ENCODE data around the gene MAP1LC3B2.

MAP1LC3B2 gene

GRCh38 chr12:116620124-116620491 is 60.9 kb downstream of the MAP1LC3B2 start:
- Histone ChIP-seq H3K27ac (no peak overlapping the region), H3K27me3 (replicated peaks) (no peaks in the 10 kb centered on the region), H3K36me3 (replicated peaks) (no peaks in the 10 kb centered on the region), H3K4me3 (ENCODE audit: low read depth, low read length) (no peak overlapping the region)
- no peak for DNase-seq
- TF ChIP-seq CTCF (IDR thresholded peaks at IDR 0.05; ENCODE audit: low read depth, low read length, missing control alignments) = no peak
- in situ Hi-C loops (cut with HindIII; ENCODE audit: low pct_ligation_motif_present, low sequenced_read_pairs) = no loop called here

- no peak for TF ChIP-seq CTCF (IDR thresholded peaks at IDR 0.05; ENCODE audit: low read depth, low read length, missing control alignments)
- Histone ChIP-seq H3K36me3 (replicated peaks) (no peaks in the 10 kb centered on the region), H3K27me3 (replicated peaks) (no peaks in the 10 kb centered on the region), H3K4me3 (ENCODE audit: low read depth, low read length) (no peak overlapping the region), H3K27ac (no peak overlapping the region)
- in situ Hi-C loops (cut with HindIII; ENCODE audit: low pct_ligation_motif_present, low sequenced_read_pairs) = no loop called here
- DNase-seq = no peak
Measured at GRCh38 chr12:116620492-116621191, 61.5 kb downstream of the MAP1LC3B2 start.

GRCh38 chr12:116621194-116621593 is 62.0 kb downstream of the MAP1LC3B2 start:
- no peak for TF ChIP-seq CTCF (IDR thresholded peaks at IDR 0.05; ENCODE audit: low read depth, low read length, missing control alignments)
- in situ Hi-C loops (cut with HindIII; ENCODE audit: low pct_ligation_motif_present, low sequenced_read_pairs) = no loop called here
- Histone ChIP-seq H3K36me3 (replicated peaks) (no peaks in the 10 kb centered on the region), H3K27me3 (replicated peaks) (no peaks in the 10 kb centered on the region), H3K4me3 (ENCODE audit: low read depth, low read length) (no peak overlapping the region), H3K27ac (no peak overlapping the region)
- DNase-seq = no peak

GRCh38 chr12:116624516-116624915 is 65.3 kb downstream of the MAP1LC3B2 start:
- no peaks in the 10 kb centered on the region for H3K36me3 ChIP-seq (replicated peaks)
- no peak for DNase-seq
- TF ChIP-seq CTCF (IDR thresholded peaks at IDR 0.05; ENCODE audit: low read depth, low read length, missing control alignments) = no peak
- in situ Hi-C loops (cut with HindIII; ENCODE audit: low pct_ligation_motif_present, low sequenced_read_pairs) = no loop called here
- no peak overlapping the region for H3K27ac ChIP-seq
- no peaks in the 10 kb centered on the region for H3K27me3 ChIP-seq (replicated peaks)
- H3K4me3 ChIP-seq (ENCODE audit: low read depth, low read length) = no peak overlapping the region

- Histone ChIP-seq H3K27ac (no peak overlapping the region), H3K36me3 (replicated peaks) (no peaks in the 10 kb centered on the region), H3K27me3 (replicated peaks) (no peaks in the 10 kb centered on the region), H3K4me3 (ENCODE audit: low read depth, low read length) (no peak overlapping the region)
- in situ Hi-C loops (cut with HindIII; ENCODE audit: low pct_ligation_motif_present, low sequenced_read_pairs) = no loop called here
- no peak for TF ChIP-seq CTCF (IDR thresholded peaks at IDR 0.05; ENCODE audit: low read depth, low read length, missing control alignments)
- no peak for DNase-seq
Measured at GRCh38 chr12:116626153-116626552, 67.0 kb downstream of the MAP1LC3B2 start.

Data from brain microvascular endothelial cell (primary cell).